ENCODE data around the gene TRAPPC12.

DNA sequence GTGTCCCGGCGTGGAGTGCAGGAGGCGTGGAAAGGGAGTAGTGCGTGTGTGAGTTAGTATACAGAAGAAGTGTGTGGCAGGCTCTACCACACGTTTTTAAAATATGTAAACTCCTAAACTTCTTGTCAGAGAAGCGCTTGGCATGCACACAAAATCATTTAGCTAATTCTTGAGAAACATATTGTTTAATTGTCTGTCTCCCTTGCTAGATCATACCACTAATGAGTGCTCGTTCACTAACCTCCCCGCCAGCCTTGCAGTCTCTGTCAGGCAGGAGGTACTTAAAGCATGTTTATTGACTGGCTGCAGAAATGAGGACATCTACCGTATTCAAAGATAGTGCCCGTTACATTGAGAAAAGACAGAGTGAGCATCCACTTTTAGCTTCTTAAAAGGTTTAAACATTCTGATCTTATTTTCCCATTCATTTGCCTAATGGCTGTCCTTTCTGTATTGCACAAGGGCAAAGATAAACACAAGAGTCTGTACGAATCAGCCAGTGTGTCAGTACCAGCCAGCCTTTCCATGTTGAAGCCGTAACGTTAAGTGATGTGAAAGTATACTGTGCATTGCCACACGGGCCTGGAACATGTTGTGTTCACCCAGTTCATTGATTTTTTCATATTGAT lies 41.4 kb downstream of the TRAPPC12 start:
- TF ChIP-seq CTCF (IDR thresholded peaks at IDR 0.05) (no peak), POLR2A (IDR thresholded peaks at IDR 0.05) (no peak), EP300 (IDR thresholded peaks at IDR 0.05; ENCODE audit: low read depth) (no peak), POLR2AphosphoS5 (IDR thresholded peaks at IDR 0.05) (no peak)

All from transverse colon (tissue), 4 donors.